ENCODE data around the gene ADAMTSL1.

The ADAMTSL1 gene

GRCh38 chr9:18741359-18741758 is 267.4 kb downstream of the ADAMTSL1 start:
- DNase-seq (ENCODE audit: low spot score) = no peak

GRCh38 chr9:18741945-18742344 is 268.0 kb downstream of the ADAMTSL1 start:
- no peak for DNase-seq (ENCODE audit: low spot score)

GRCh38 chr9:18743421-18743820 is 269.5 kb downstream of the ADAMTSL1 start:
- DNase-seq (ENCODE audit: low spot score) = no peak

- no peak for DNase-seq (ENCODE audit: low spot score)
Observed at GRCh38 chr9:18743971-18744370, 270.0 kb downstream of the ADAMTSL1 start.

- DNase-seq (ENCODE audit: low spot score) = no peak
Observed at GRCh38 chr9:18745710-18746109, 271.8 kb downstream of the ADAMTSL1 start.

- no peak for DNase-seq (ENCODE audit: low spot score)
Observed at GRCh38 chr9:18746631-18747030, 272.7 kb downstream of the ADAMTSL1 start.

GRCh38 chr9:18747595-18747994 is 273.6 kb downstream of the ADAMTSL1 start:
- no peak for DNase-seq (ENCODE audit: low spot score)

- DNase-seq (ENCODE audit: low spot score) = no peak
Observed at GRCh38 chr9:18748251-18748701, 274.3 kb downstream of the ADAMTSL1 start.

GRCh38 chr9:18749711-18750110 is 275.8 kb downstream of the ADAMTSL1 start:
- no peak for DNase-seq (ENCODE audit: low spot score)

GRCh38 chr9:18753904-18754303 is 280.0 kb downstream of the ADAMTSL1 start:
- DNase-seq (ENCODE audit: low spot score) = no peak

GRCh38 chr9:18754537-18754936 is 280.6 kb downstream of the ADAMTSL1 start:
- DNase-seq (ENCODE audit: low spot score) = no peak

GRCh38 chr9:18755263-18755662 is 281.3 kb downstream of the ADAMTSL1 start:
- DNase-seq (ENCODE audit: low spot score) = no peak

- DNase-seq (ENCODE audit: low spot score) = no peak
Observed at GRCh38 chr9:18756712-18757125, 282.8 kb downstream of the ADAMTSL1 start.

GRCh38 chr9:18759827-18760226 is 285.9 kb downstream of the ADAMTSL1 start:
- DNase-seq (ENCODE audit: low spot score) = no peak

GRCh38 chr9:18761742-18762300 is 287.9 kb downstream of the ADAMTSL1 start:
- no peak for DNase-seq (ENCODE audit: low spot score)

GRCh38 chr9:18766989-18767550 is 293.1 kb downstream of the ADAMTSL1 start:
- DNase-seq (ENCODE audit: low spot score) = no peak

GRCh38 chr9:18768951-18769622 is 295.1 kb downstream of the ADAMTSL1 start:
- no peak for DNase-seq (ENCODE audit: low spot score)

- DNase-seq (ENCODE audit: low spot score) = no peak
Observed at GRCh38 chr9:18770131-18770908, 296.4 kb downstream of the ADAMTSL1 start.

- no peak for DNase-seq (ENCODE audit: low spot score)
Observed at GRCh38 chr9:18771011-18771410, 297.1 kb downstream of the ADAMTSL1 start.

GRCh38 chr9:18771763-18772162 is 297.8 kb downstream of the ADAMTSL1 start:
- no peak for DNase-seq (ENCODE audit: low spot score)

GRCh38 chr9:18775241-18775640 is 301.3 kb downstream of the ADAMTSL1 start:
- no peak for DNase-seq (ENCODE audit: low spot score)

GRCh38 chr9:18775930-18776329 is 302.0 kb downstream of the ADAMTSL1 start:
- no peak for DNase-seq (ENCODE audit: low spot score)

Data from NAMALWA (cell line).